GM23248 (cell line): ENCODE measurements around the gene RPS19BP1.

Experiments used
- EZH2 ChIP-seq: fragments of 200-600 bp; sonication (generic); IDR thresholded peaks from 2 replicates; pipeline ENCODE4 v1.6.1; 2018; ENCODE audit warnings: antibody characterized with exemption, mild to moderate bottlenecking; ENCODE audit not compliant: insufficient read depth, poor library complexity, severe bottlenecking
- EZH2phosphoT487 ChIP-seq: fragments of 200-600 bp; sonication (generic); IDR thresholded peaks from 2 replicates; pipeline ENCODE4 v1.6.1; 2018; ENCODE audit warnings: antibody characterized with exemption, moderate library complexity, mild to moderate bottlenecking, low read depth; ENCODE audit not compliant: insufficient read depth

- TF ChIP-seq EZH2phosphoT487 (no peak), EZH2 (no peak)
Observed at GRCh38 chr22:39517470-39517869, 15.1 kb downstream of the RPS19BP1 start.
